Ishikawa (cell line): ENCODE measurements around the gene ERICH3.

Experiments
- CEBPB ChIP-seq: IDR thresholded peaks from 2 replicates; pipeline ENCODE4 v1.6.1; 2012
- CREB1 ChIP-seq: IDR thresholded peaks from 2 replicates; pipeline ENCODE4 v1.6.1; 2012; ENCODE audit warnings: low read depth
- EGR1 ChIP-seq: IDR thresholded peaks from 2 replicates; pipeline ENCODE4 v1.6.1; 2012
- EP300 ChIP-seq: IDR thresholded peaks from 2 replicates; pipeline ENCODE4 v1.6.1; 2012; ENCODE audit warnings: borderline replicate concordance
- FOXM1 ChIP-seq: IDR thresholded peaks from 2 replicates; pipeline ENCODE4 v1.6.1; 2012; ENCODE audit warnings: low read depth, borderline replicate concordance
- NFIC ChIP-seq: IDR thresholded peaks from 2 replicates; pipeline ENCODE4 v1.6.1; 2012
- RAD21 ChIP-seq: IDR thresholded peaks from 2 replicates; pipeline ENCODE4 v1.6.1; 2012; ENCODE audit warnings: low read depth
- TAF1 ChIP-seq: IDR thresholded peaks from 2 replicates; pipeline ENCODE4 v1.6.1; 2012; ENCODE audit warnings: low read depth, mild to moderate bottlenecking
- TCF12 ChIP-seq: IDR thresholded peaks from 2 replicates; pipeline ENCODE4 v1.6.1; 2012; ENCODE audit warnings: low read depth
- TEAD4 ChIP-seq: IDR thresholded peaks from 2 replicates; pipeline ENCODE4 v1.6.1; 2012
- YY1 ChIP-seq: IDR thresholded peaks from 2 replicates; pipeline ENCODE4 v1.6.1; 2012; ENCODE audit warnings: low read depth
- TF ChIP-seq, protein P1 (sequence below): IDR thresholded peaks from 2 replicates; pipeline ENCODE4 v1.6.1; 2012
- TF ChIP-seq, protein P2 (sequence below): IDR thresholded peaks from 2 replicates; pipeline ENCODE4 v1.6.1; 2012; ENCODE audit warnings: low read depth, mild to moderate bottlenecking
- TF ChIP-seq, protein P3 (sequence below): IDR thresholded peaks from 2 replicates; pipeline ENCODE4 v1.6.1; 2012

DNA sequence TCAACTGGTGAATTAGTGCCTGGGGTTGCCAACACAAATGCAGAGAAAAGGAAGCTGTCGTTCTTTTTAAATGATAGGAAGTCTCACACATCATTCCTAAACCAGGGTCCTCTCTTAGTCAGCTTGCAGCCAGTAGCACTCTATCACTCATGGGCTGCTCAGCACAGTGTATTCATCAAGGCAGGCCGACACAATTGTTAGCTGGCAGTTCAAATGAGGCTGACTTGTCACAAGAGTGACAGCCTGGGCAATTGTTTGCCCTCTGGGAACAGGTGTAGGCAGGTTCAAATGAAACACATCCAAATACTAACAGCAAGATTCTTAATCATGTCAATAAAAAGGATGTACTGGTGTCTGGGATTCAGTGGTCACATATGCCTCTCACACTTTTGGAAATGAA is 76.9 kb downstream of the ERICH3 start:
- TF ChIP-seq EP300 (no peak), YY1 (no peak), CEBPB (no peak), EGR1 (no peak), RAD21 (no peak), TAF1 (no peak), CREB1 (no peak), FOXM1 (no peak), NFIC (no peak), TCF12 (no peak), TEAD4 (no peak)
- TF ChIP-seq, protein P1, sequence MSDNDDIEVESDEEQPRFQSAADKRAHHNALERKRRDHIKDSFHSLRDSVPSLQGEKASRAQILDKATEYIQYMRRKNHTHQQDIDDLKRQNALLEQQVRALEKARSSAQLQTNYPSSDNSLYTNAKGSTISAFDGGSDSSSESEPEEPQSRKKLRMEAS, result no peak
- TF ChIP-seq, protein P2, sequence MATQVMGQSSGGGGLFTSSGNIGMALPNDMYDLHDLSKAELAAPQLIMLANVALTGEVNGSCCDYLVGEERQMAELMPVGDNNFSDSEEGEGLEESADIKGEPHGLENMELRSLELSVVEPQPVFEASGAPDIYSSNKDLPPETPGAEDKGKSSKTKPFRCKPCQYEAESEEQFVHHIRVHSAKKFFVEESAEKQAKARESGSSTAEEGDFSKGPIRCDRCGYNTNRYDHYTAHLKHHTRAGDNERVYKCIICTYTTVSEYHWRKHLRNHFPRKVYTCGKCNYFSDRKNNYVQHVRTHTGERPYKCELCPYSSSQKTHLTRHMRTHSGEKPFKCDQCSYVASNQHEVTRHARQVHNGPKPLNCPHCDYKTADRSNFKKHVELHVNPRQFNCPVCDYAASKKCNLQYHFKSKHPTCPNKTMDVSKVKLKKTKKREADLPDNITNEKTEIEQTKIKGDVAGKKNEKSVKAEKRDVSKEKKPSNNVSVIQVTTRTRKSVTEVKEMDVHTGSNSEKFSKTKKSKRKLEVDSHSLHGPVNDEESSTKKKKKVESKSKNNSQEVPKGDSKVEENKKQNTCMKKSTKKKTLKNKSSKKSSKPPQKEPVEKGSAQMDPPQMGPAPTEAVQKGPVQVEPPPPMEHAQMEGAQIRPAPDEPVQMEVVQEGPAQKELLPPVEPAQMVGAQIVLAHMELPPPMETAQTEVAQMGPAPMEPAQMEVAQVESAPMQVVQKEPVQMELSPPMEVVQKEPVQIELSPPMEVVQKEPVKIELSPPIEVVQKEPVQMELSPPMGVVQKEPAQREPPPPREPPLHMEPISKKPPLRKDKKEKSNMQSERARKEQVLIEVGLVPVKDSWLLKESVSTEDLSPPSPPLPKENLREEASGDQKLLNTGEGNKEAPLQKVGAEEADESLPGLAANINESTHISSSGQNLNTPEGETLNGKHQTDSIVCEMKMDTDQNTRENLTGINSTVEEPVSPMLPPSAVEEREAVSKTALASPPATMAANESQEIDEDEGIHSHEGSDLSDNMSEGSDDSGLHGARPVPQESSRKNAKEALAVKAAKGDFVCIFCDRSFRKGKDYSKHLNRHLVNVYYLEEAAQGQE, result no peak
- TF ChIP-seq, protein P3, sequence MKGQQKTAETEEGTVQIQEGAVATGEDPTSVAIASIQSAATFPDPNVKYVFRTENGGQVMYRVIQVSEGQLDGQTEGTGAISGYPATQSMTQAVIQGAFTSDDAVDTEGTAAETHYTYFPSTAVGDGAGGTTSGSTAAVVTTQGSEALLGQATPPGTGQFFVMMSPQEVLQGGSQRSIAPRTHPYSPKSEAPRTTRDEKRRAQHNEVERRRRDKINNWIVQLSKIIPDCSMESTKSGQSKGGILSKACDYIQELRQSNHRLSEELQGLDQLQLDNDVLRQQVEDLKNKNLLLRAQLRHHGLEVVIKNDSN, result no peak
